GM12801 (cell line): ENCODE measurements around the gene RAB11FIP4.

ENCODE experiments used
- CTCF ChIP-seq: IDR thresholded peaks from one replicate; pipeline ENCODE4 v1.5.1; 2011; ENCODE audit warnings: control low read depth; ENCODE audit not compliant: insufficient read length; ENCODE audit errors: extremely low read depth

Gene RAB11FIP4

GRCh38 chr17:31550389-31551056 is 159.0 kb downstream of the RAB11FIP4 start:
- no peak for TF ChIP-seq CTCF

- no peak for TF ChIP-seq CTCF
Observed at GRCh38 chr17:31552568-31552967, 161.1 kb downstream of the RAB11FIP4 start.

DNA sequence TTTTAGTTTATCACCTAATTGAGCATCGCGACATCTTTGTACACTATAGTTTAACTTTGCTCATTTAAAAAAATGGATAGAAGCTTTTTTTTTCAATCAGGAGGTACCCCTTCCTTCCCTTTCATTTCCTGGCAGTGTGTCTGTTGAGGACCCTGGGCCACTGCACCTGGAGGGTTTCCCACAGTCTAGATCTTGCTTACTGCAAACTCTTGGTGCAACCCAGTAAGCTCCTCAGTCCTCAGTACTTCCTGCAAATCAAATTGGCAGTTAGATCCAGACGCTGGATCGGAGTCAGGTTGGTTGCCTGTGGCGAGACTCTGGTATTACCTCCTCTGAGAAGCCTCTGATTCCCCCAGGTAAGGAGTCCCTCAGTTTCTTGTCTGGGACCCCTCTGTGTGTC is 162.0 kb downstream of the RAB11FIP4 start:
- no peak for TF ChIP-seq CTCF

GRCh38 chr17:31554930-31555329 is 163.5 kb downstream of the RAB11FIP4 start:
- no peak for TF ChIP-seq CTCF

DNA sequence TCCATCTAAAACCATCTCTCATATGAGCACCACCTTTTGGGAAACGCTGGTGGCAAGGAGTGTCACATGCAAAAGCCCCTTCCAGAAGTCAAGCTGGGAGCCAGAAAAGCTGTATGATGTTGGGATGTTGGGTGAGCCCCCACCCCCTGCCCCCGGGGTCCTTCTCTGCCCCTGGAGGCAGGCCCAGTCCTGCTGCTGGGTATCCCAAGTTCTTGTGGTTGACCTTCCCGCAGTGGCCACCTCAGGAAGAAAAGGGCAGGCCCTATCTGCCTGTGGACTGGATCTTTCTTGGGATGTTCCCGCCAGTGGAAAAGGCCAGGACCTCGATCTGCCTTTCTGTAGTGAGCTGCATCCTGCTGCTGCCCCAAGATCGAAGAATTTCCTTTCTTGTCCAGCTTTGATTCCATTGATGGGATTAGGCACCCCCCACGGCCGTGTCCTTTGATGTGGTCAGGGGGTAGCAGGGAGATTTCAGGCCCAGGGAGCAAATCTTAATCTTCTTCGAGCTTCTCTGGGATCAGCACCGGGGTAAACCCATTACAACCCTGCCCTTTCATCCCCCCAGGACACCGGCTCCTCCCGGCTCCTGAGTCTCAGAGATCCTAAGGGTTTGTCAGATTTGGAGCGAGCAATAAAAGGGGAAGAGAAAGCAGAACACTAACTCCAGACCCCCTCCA is 165.6 kb downstream of the RAB11FIP4 start:
- TF ChIP-seq CTCF = no peak

GRCh38 chr17:31558748-31559583 is 167.5 kb downstream of the RAB11FIP4 start:
- TF ChIP-seq CTCF = no peak

DNA sequence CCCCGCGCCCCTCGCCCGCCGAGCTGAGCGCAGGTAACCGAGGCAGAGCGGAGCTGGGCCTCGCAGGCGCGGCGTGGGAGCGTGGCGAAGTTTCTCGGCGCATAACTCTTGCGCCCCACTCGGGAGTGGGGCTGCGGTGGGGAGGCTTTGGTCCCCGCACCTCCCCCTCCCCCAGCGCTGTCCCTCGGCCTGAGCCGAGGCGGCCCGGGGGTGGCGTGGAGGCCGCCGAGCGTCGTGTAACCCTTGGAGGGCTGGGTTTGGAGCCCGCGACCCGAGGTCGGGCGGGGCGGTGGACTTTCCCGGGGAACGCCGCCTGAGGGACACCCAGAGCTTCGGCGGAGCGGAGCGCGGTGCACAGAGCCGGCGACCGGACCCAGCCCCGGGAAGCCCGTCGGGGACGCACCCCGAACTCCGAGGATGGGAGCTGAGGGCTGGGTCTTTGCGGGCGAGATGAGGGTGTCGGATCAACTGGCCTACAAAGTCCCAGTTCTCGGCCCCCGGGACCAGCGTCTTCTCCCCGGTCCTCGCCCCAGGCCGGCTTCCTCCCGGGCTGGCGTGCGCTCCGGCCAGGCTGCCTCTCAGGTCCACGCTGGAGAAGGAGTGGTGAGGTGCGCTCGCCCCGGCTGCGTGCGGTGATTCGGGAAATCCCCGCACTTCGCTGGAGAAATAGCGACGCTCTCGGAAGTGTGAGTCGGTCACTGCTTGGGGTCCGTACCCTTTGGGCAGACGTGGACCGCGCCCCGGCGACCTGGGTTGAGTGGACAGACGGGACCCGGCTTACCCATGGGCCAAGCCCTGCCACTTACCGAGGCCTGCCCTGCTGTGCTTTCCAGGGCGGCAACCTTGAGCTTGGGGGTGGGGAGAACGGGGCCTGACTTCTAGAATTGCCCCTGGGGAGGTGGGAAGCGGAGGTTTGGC is 168.4 kb downstream of the RAB11FIP4 start:
- TF ChIP-seq CTCF = no peak
